Amniotic stem cell (primary cell): ENCODE measurements around the gene PMEL.
"Not testable (repeated sequence)": the region's sequence is repeated elsewhere in the genome, so short reads cannot be mapped to it uniquely, and the experiment has no call there.

Experiments used
- DNase-seq: peaks from one replicate; lab custom pipeline; 2025; lab: John Stamatoyannopoulos, UW

Gene PMEL

GRCh38 chr12:55942055-55942454 is 23.8 kb downstream of the PMEL start:
- no peak for DNase-seq

- DNase-seq, result peak; percentile 70
Observed at GRCh38 chr12:55940065-55940732, 25.6 kb downstream of the PMEL start.

DNA sequence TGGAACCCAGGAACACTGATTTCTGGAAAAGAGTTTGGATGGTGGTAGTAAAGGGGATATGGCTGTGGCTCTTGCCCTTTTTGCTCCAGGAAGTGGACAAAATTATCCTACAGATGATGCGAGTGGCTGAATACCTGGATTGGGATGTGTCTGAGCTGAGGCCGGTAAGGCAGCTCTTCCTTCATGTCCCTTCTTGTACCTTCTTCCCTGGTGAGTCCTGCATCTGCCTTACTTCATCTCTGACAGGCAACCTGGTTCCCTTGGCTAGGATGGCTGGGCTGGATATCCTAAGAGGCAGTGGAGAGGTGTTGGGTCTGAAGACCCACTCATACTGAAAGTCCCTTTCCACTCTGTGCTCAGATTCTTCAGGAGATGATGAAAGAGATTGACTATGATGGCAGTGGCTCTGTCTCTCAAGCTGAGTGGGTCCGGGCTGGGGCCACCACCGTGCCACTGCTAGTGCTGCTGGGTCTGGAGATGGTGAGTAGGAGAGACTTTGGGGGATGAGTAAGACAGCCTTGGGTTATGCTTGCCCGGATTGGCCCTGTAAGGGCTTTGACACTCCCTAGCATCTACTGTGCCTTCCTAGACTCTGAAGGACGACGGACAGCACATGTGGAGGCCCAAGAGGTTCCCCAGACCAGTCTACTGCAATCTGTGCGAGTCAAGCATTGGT is 26.9 kb downstream of the PMEL start:
- no peak for DNase-seq

DNA sequence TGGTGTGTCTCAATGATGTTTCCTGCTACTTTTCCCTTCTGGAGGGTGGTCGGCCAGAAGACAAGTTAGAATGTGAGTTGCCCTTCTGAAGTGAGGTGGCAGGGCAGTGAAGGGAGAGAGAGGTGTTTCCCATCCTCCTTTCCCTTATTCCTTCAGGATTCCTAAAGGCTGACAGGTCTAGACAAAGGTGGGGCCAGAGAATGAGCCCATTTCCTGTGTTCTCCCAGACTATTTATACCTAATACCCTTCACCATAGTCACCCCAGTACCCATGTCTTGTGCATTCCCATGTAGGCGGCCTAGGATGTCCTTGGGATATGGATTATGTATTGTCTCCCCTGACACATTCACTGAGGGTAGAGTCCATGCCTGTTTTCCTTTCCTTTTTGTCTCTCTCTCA is 27.9 kb downstream of the PMEL start:
- no peak for DNase-seq

GRCh38 chr12:55935738-55936151 is 30.1 kb downstream of the PMEL start:
- no peak for DNase-seq

GRCh38 chr12:55934773-55935172 is 31.1 kb downstream of the PMEL start:
- DNase-seq, result no peak

GRCh38 chr12:55933799-55934742 is 31.8 kb downstream of the PMEL start:
- DNase-seq, result no peak

DNA sequence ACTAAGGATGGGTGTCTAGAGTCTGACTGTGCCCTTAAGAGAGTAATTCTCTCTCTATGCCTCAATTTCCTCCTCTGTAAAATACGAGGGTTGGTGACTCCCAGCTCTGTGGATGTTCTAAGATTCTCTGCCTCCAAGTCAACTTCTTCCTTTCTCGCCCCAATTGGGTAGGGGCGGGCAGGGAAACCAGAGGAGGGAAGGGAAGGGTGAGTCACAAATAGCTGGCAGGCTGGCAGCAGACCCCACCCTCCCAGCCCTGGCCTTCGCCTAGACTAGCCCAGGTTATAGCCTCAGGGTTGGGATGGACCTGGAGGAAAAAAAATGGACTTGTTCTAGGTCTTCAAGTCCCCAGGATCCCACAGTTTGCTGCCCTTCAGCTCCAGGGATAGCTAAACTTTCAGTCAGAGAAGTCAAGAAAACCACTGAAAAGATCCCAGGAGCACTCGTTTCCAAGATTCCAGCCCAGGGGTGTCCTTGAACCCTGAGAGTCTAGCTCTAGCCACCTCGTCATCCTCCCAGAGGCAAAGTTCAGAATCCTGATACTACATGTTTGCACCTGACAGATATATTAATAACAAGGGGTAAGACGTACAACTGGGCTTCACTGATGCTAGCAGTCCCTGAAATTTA is 32.6 kb downstream of the PMEL start:
- DNase-seq, result no peak

GRCh38 chr12:55932551-55932910 is 33.3 kb downstream of the PMEL start:
- no peak for DNase-seq

DNA sequence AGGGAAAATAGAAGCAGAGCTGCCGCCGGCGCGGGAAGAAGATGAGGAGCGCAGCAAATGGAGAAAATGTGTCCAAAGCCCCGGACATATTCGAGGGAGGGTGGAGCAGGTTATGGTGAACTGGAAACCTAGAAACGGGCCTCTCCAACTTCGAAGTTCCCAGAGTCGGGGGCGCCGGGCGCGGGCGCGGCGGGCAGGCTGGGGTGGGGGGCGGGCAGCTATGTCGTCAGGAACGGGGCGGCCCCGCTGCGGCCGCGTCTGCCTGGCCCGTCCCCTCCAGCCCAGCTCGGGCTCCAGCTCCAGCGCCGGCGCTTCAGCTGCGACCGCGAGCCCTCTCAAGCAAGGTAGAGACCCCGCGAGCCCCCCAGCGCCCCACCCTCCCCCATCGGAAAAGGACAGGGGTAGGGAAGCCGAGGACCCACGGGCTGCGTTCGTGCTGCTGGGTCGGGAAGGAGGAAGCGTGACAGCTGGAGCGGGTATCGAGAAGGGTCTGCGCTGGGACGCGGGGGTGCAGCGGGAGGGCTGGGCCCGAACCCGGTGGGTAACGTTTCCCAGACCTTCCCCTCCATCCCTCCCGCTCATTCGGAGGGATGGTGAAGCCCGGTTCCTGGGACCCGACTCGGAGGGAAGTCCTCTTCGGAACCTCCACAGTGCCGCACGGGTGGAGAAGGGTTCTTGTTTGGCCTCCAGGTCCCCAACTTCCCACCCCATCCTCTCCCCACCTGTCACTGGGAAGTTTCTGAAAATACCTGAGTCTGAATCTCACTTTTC is 33.9 kb downstream of the PMEL start:
- peak; percentile 16 for DNase-seq

GRCh38 chr12:55931317-55931779 is 34.5 kb downstream of the PMEL start:
- no peak for DNase-seq

DNA sequence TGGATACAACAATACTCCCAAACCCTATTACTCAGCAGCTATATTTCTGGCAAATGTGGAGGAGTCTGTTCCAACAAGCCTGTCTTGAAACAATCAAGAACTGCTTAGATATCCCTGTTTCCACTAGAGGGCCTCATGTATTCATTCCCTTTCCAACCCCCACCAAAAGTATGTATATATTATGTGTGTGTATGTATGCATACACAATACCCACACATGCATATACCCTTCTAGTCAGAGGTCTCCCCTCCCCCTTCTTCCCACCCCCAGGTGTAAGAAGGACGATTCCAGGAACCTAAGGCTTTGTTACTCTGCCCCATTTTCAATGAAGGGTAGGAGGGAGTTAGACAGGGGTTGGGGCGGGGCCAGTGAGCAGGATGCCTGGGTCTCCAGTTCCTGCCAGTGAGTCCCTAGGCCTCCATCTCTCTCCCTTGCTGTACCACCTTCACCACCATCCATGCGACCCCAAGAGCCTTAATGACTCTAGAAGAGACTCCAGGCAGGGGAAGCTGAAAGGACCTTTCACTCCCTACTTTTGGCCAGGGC is 35.0 kb downstream of the PMEL start, which contains the start of gene DGKA:
TSS of gene DGKA (plus strand) at position 392 of the 546 bp plus-strand sequence. CDS start 5,342 bp downstream, outside the sequence.
- DNase-seq, result peak; percentile 65

- DNase-seq, result no peak
Observed at GRCh38 chr12:55929306-55929791, 36.5 kb downstream of the PMEL start.

- DNase-seq, result peak; percentile 31
Observed at GRCh38 chr12:55927588-55928502, 38.0 kb downstream of the PMEL start, which contains the start of gene PYM1. Gene PYM1 (minus strand): TSS chr12:55927894. CDS start chr12:55927761, 133 bp downstream.

GRCh38 chr12:55926738-55927587 is 38.9 kb downstream of the PMEL start:
- peak; percentile 88 for DNase-seq

GRCh38 chr12:55925870-55926737 is 39.7 kb downstream of the PMEL start:
- DNase-seq, result no peak

DNA sequence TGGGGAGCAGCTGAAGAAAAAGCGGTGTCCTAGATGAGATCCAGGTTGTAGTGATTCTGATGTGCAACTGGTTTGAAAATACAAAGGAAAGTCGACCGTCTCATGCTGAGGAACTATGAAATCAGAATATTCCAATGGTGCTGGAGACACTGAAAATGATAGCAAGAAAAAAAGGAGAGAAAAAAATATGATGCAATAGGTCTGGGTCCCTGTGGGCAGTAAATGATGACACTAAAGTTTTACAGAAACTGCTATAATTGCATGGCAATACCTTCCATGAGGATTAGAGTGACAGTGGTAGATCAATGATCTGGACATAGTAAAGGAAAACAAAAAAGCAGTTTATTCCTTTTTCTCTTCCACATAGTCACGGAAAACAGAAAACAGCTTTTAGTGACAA is 40.5 kb downstream of the PMEL start:
- DNase-seq, result no peak

DNA sequence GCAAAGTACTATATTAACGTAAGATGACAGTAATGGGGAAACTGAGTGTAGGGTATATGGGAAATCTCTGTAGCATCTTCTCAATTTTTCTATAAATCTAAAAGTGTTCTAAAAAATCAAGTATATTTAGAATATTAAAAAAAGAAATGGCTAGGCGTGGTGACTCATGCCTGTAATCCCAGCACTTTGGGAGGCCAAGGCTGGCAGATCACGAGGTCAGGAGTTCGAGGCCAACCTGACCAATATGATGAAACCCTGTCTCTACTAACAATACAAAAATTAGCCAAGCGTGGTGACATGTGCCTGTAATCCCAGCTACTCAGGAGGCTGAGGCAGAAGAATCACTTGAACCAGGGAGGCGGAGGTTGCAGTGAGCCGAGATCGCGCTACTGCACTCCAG is 42.2 kb downstream of the PMEL start:
- DNase-seq, result not testable (repeated sequence)
